HepG2 (cell line): ENCODE data around the gene ADGRE3. TPM values are rescaled to one million over a fixed set of nuclear protein-coding genes. Genes with fewer than 3 reads are reported as not detected.

Experiments
- ATAC-seq: fragments of 200-7000 bp; cut with Tn5 transposase; 3 replicates; pipeline ENCODE4 v1.9.1; 2020; ENCODE audit warnings: mild to moderate bottlenecking, moderate library complexity
- BruUV-seq: library from RNA; stranded (reverse); fragments of 400-500 nt; replicated peaks from 2 replicates; lab custom pipeline; 2021; lab: Mats Ljungman, UMichigan
- CTCF ChIA-PET: fragments of 300-600 bp; formaldehyde crosslinking; extraction: SDS; loops from one replicate; lab custom pipeline; 2021; ENCODE audit warnings: low total read pairs, inconsistent platforms, low intra/inter-chr PET ratio; lab: Yijun Ruan, JAX
- POLR2A ChIA-PET: fragments of 350-600 bp; sonication (Branson Sonifier 250); formaldehyde crosslinking; loops from one replicate; lab custom pipeline; 2020; ENCODE audit warnings: antibody characterized with exemption, inconsistent platforms; lab: Yijun Ruan, JAX
- DNase-seq: peaks from one replicate; pipeline ENCODE4 v3.0.0-alpha.2; 2015; ENCODE audit warnings: low spot score
- FAIRE-seq: peaks from 3 replicates; lab custom pipeline; 2011; peaks lifted over from hg19 to GRCh38; lab: Jason Lieb, UNC
- H2AFZ ChIP-seq: one replicate; pipeline ENCODE4 v1.6.1; 2011; ENCODE audit warnings: low read length, inconsistent platforms
- H3K27ac ChIP-seq: fragments of 300-600 bp; 3 replicates; pipeline ENCODE4 v1.8.0; 2011; ENCODE audit warnings: mixed run types, mild to moderate bottlenecking, mixed read lengths, low read length, inconsistent platforms; ENCODE audit not compliant: insufficient read depth; ENCODE audit errors: extremely low read length
- H3K27me3 ChIP-seq, 2 experiments: fragments of 200-600 bp in 1 of 2; 2 replicates in 1 of 2; 3 replicates in 1 of 2; pipeline versions ENCODE4 v1.6.0 to v1.8.0; 2011; ENCODE audit warnings: low read length in 2 of 2, mild to moderate bottlenecking in 2 of 2, moderate library complexity in 2 of 2, inconsistent platforms in 1 of 2; ENCODE audit not compliant: insufficient read depth in 2 of 2, control insufficient read depth in 1 of 2
- H3K36me3 ChIP-seq, 2 experiments: fragments of 200-600 bp in 1 of 2; replicated peaks in 1 of 2; 2 replicates in 1 of 2; 3 replicates in 1 of 2; pipeline versions ENCODE4 v1.5.1 to v1.8.0; 2011; ENCODE audit warnings: low read length in 2 of 2, inconsistent platforms in 1 of 2; ENCODE audit not compliant: insufficient read depth in 2 of 2, control insufficient read depth in 1 of 2
- H3K4me1 ChIP-seq: 2 replicates; pipeline ENCODE4 v1.5.1; 2012; ENCODE audit warnings: low read length, inconsistent platforms; ENCODE audit not compliant: insufficient read depth
- H3K4me2 ChIP-seq: 2 replicates; pipeline ENCODE4 v1.6.0; 2011; ENCODE audit warnings: low read depth, low read length, inconsistent platforms
- H3K4me3 ChIP-seq, 3 experiments: fragments of 200-600 bp in 1 of 3; sonication (generic), shearing (Covaris generic) in 1 of 3; replicated peaks in 1 of 3; 2 replicates each; pipeline ENCODE4 v1.5.1; 2011 to 2016; ENCODE audit warnings: low read length in 3 of 3, inconsistent platforms in 2 of 3, low read depth in 2 of 3, mild to moderate bottlenecking in 2 of 3, control low read depth in 1 of 3, mixed read lengths in 1 of 3; ENCODE audit not compliant: insufficient read depth in 1 of 3
- H3K79me2 ChIP-seq: one replicate; pipeline ENCODE4 v1.6.1; 2011; ENCODE audit warnings: low read length, inconsistent platforms; ENCODE audit not compliant: insufficient read depth
- H3K9ac ChIP-seq: 2 replicates; pipeline ENCODE4 v1.6.0; 2011; ENCODE audit warnings: mild to moderate bottlenecking, low read depth, low read length, inconsistent platforms; ENCODE audit not compliant: insufficient read depth
- H3K9me3 ChIP-seq: 2 replicates; pipeline ENCODE4 v1.5.1; 2012; ENCODE audit warnings: mild to moderate bottlenecking, low read length
- H4K20me1 ChIP-seq: 2 replicates; pipeline ENCODE4 v1.6.0; 2011; ENCODE audit warnings: inconsistent platforms, mild to moderate bottlenecking, low read length, moderate library complexity; ENCODE audit not compliant: insufficient read depth
- ATAD3A ChIP-seq: sonication (generic); formaldehyde crosslinking; IDR thresholded peaks from 2 replicates; pipeline ENCODE4 v1.4.0; 2020; ENCODE audit warnings: missing genetic modification reagents
- CTCF ChIP-seq: sonication (generic); formaldehyde crosslinking; IDR thresholded peaks from 2 replicates; pipeline ENCODE4 v1.5.0; 2020; ENCODE audit warnings: mild to moderate bottlenecking, missing genetic modification reagents, moderate library complexity
- ELK4 ChIP-seq: sonication (generic); formaldehyde crosslinking; IDR thresholded peaks from 2 replicates; pipeline ENCODE4 v1.9.0; 2021; ENCODE audit warnings: missing genetic modification reagents, borderline replicate concordance
- GABPB1 ChIP-seq: IDR thresholded peaks from 2 replicates; pipeline ENCODE4 v1.6.1; 2016; ENCODE audit warnings: mild to moderate bottlenecking, missing genetic modification reagents, moderate library complexity, missing compliant biosample characterization
- GATAD2A ChIP-seq: IDR thresholded peaks from 2 replicates; pipeline ENCODE4 v1.6.1; 2016
- HNF4G ChIP-seq, 2 experiments: sonication (generic) in 1 of 2; formaldehyde crosslinking in 1 of 2; IDR thresholded peaks; 2 replicates each; pipeline versions ENCODE4 v1.4.0 to v1.6.1; 2011 to 2020; ENCODE audit warnings: borderline replicate concordance in 2 of 2, low read depth in 2 of 2, mild to moderate bottlenecking in 2 of 2, low read length in 1 of 2, missing genetic modification reagents in 1 of 2, moderate library complexity in 1 of 2
- PAF1 ChIP-seq: IDR thresholded peaks from 2 replicates; pipeline ENCODE4 v1.6.1; 2016; ENCODE audit warnings: missing genetic modification reagents, missing compliant biosample characterization
- RBM22 ChIP-seq: fragments of 200-400 bp; formaldehyde crosslinking; optimal IDR thresholded peaks from 2 replicates; pipeline ENCODE3; 2017; ENCODE audit warnings: mild to moderate bottlenecking, low read length, moderate library complexity
- RORA ChIP-seq: sonication (generic); formaldehyde crosslinking; IDR thresholded peaks from 2 replicates; pipeline ENCODE4 v1.5.0; 2020; ENCODE audit warnings: mild to moderate bottlenecking, missing genetic modification reagents, moderate library complexity
- SOX6 ChIP-seq, 2 experiments: fragments of 450-650 bp in 1 of 2; sonication (generic) in 1 of 2; formaldehyde crosslinking in 1 of 2; IDR thresholded peaks; 2 replicates each; pipeline versions ENCODE4 v1.4.0 to v1.6.1; 2017 to 2020; ENCODE audit warnings: antibody characterized with exemption in 1 of 2, mild to moderate bottlenecking in 1 of 2, missing genetic modification reagents in 1 of 2
- TBX2 ChIP-seq: sonication (generic); formaldehyde crosslinking; IDR thresholded peaks from 2 replicates; pipeline ENCODE4 v1.5.0; 2020; ENCODE audit warnings: missing genetic modification reagents, mild to moderate bottlenecking, borderline replicate concordance
- ZNF160 ChIP-seq: sonication (generic); formaldehyde crosslinking; IDR thresholded peaks from 2 replicates; pipeline ENCODE4 v1.8.0; 2022; ENCODE audit warnings: mild to moderate bottlenecking, inconsistent platforms, missing genetic modification reagents
- ZNF207 ChIP-seq: fragments of 450-650 bp; IDR thresholded peaks from 2 replicates; pipeline ENCODE4 v1.6.1; 2016; ENCODE audit warnings: antibody characterized with exemption, borderline replicate concordance
- ZNF230 ChIP-seq: sonication (generic); formaldehyde crosslinking; IDR thresholded peaks from 2 replicates; pipeline ENCODE4 v1.4.0; 2020; ENCODE audit warnings: mild to moderate bottlenecking, missing genetic modification reagents
- ZNF724P ChIP-seq: sonication (generic); formaldehyde crosslinking; IDR thresholded peaks from 2 replicates; pipeline ENCODE4 v1.8.0; 2022; ENCODE audit warnings: missing genetic modification reagents, borderline replicate concordance
- WGBS: methylation state at CpG from one replicate; pipeline ENCODE4 v1.1.6; 2017; ENCODE audit warnings: low lambda C conversion rate; 5-methylcytosine and 5-hydroxymethylcytosine counted together
- in situ Hi-C: cut with HindIII; loops from 2 replicates; pipeline ENCODE4 v1.10.0; 2017; ENCODE audit warnings: low pct_unique_long_range_greater_than_20kb; ENCODE audit not compliant: extremely low pct_ligation_motif_present
- intact Hi-C: fragments of 100-400 bp; cut with micrococcal nuclease; formaldehyde crosslinking; loops from one replicate; pipeline ENCODE4 v1.10.0; 2022; ENCODE audit not compliant: unreplicated experiment
- polyA plus RNA-seq, 8 experiments: library from polyadenylated mRNA; depleted of rRNA in 3 of 8; stranded (reverse) in 7 of 8; unstranded in 1 of 8; fragments of >200 nt; fragmentation: Illumina TruSeq in 4 of 8; extraction: Trizol in 4 of 8; gene quantifications; 2 replicates each; pipeline versions ENCODE4 v1.2.1 to v1.2.3, GENCODE V29; 2011 to 2016; ENCODE audit warnings: low read depth in 4 of 8, missing spikeins in 1 of 8, mixed read lengths in 1 of 8; ENCODE audit not compliant: insufficient read depth in 1 of 8
- total RNA-seq, 5 experiments: library from RNA; depleted of rRNA; stranded (reverse); fragments of >200 nt; fragmentation: Illumina TruSeq; extraction: Trizol; gene quantifications; 2 replicates each; pipeline ENCODE4 v1.2.3, GENCODE V29; 2016; ENCODE audit warnings: low read depth in 1 of 5
- TF ChIP-seq, protein P1 (sequence below): sonication (generic); formaldehyde crosslinking; IDR thresholded peaks from 2 replicates; pipeline ENCODE4 v1.4.0; 2020; ENCODE audit warnings: missing genetic modification reagents

Gene ADGRE3
- total and polyA plus RNA-seq, 2 of the 13 experiments (the other 11 are each of a cell fraction or from before 2014, with no cell fraction given) = not detected

DNA sequence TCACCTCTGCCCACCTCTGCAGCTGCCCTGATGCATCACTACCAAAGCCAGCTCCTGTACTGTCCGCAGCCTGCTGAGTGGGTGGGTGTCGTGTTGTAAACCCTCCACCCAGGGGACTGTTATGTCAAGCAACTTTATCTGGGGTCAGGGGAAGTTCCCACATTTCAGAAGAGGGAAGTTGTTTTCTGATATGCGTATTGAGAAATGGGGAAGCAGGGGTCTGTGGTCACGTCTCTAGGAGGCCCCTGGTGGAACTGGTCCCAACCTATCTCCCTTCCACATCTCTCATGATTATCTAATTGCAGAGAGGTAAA lies 60.6 kb downstream of the ADGRE3 start:
- peaks cover 16% of the 10 kb centered on the region for H3K4me1 ChIP-seq
- ChIA-PET POLR2A (no interaction called here), CTCF (no interaction called here)
- H3K9ac ChIP-seq = no peak overlapping the region
- no peak overlapping the region for H3K4me3 ChIP-seq
- no peak for ATAC-seq
- H3K79me2 ChIP-seq = no peaks in the 10 kb centered on the region
- H3K27me3 ChIP-seq = no peaks in the 10 kb centered on the region; a peak in 1 of 5 replicates
- TF ChIP-seq ZNF724P (CRISPR knock-in tag) = no peak
- no peak for TF ChIP-seq RBM22
- no peak for TF ChIP-seq GATAD2A (CRISPR knock-in tag)
- TF ChIP-seq, protein P1, sequence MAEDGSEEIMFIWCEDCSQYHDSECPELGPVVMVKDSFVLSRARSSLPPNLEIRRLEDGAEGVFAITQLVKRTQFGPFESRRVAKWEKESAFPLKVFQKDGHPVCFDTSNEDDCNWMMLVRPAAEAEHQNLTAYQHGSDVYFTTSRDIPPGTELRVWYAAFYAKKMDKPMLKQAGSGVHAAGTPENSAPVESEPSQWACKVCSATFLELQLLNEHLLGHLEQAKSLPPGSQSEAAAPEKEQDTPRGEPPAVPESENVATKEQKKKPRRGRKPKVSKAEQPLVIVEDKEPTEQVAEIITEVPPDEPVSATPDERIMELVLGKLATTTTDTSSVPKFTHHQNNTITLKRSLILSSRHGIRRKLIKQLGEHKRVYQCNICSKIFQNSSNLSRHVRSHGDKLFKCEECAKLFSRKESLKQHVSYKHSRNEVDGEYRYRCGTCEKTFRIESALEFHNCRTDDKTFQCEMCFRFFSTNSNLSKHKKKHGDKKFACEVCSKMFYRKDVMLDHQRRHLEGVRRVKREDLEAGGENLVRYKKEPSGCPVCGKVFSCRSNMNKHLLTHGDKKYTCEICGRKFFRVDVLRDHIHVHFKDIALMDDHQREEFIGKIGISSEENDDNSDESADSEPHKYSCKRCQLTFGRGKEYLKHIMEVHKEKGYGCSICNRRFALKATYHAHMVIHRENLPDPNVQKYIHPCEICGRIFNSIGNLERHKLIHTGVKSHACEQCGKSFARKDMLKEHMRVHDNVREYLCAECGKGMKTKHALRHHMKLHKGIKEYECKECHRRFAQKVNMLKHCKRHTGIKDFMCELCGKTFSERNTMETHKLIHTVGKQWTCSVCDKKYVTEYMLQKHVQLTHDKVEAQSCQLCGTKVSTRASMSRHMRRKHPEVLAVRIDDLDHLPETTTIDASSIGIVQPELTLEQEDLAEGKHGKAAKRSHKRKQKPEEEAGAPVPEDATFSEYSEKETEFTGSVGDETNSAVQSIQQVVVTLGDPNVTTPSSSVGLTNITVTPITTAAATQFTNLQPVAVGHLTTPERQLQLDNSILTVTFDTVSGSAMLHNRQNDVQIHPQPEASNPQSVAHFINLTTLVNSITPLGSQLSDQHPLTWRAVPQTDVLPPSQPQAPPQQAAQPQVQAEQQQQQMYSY = no peak
- no peak for TF ChIP-seq PAF1
- no peak for TF ChIP-seq GABPB1
- TF ChIP-seq ZNF160 (CRISPR knock-in tag) = no peak
- TF ChIP-seq TBX2 (CRISPR knock-in tag) = no peak
- TF ChIP-seq ZNF207 = no peak
- no peak for TF ChIP-seq ATAD3A (CRISPR knock-in tag)
- no peak for TF ChIP-seq ZNF230 (CRISPR knock-in tag)
- TF ChIP-seq SOX6 (IDR thresholded peaks at IDR 0.05) = no peak
- no peak for TF ChIP-seq SOX6 (CRISPR knock-in tag; IDR thresholded peaks at IDR 0.05)
- TF ChIP-seq CTCF = no peak
- no peak for TF ChIP-seq ELK4
- TF ChIP-seq HNF4G (IDR thresholded peaks at IDR 0.05; ENCODE audit: borderline replicate concordance, low read depth, low read length) = no peak
- no peak for TF ChIP-seq HNF4G (CRISPR knock-in tag; IDR thresholded peaks at IDR 0.05; ENCODE audit: borderline replicate concordance, low read depth)
- TF ChIP-seq RORA (CRISPR knock-in tag) = no peak
- FAIRE-seq = no peak
- no peaks in the 10 kb centered on the region for H3K36me3 ChIP-seq
- DNase-seq = no peak
- no peak overlapping the region for H3K27ac ChIP-seq
- H3K9me3 ChIP-seq = peaks cover 4% of the 10 kb centered on the region
- in situ Hi-C loops (no loop called here), intact Hi-C loops (no loop called here)
- no TSS peak for BruUV-seq
- H3K4me2 ChIP-seq = no peak overlapping the region
- H2AFZ ChIP-seq = no peak overlapping the region
- no peaks in the 10 kb centered on the region for H4K20me1 ChIP-seq
- 21% methylated on average over 4 of the region's 4 CpGs for WGBS
